NCI-H82 treated with DMSO at 0.1 percent for 48 hours (cell line): ENCODE results near the gene PRDM16.

Experiments used
- DNase-seq: peaks from one replicate; lab custom pipeline; 2025; ENCODE audit not compliant: unreplicated experiment; lab: John Stamatoyannopoulos, UW

PRDM16 gene

GRCh38 chr1:3068564-3069431 lies at the start of gene PRDM16:
Gene PRDM16, plus strand, starts transcription at chr1:3069203. Its CDS starts 57 bp downstream, at chr1:3069260.
- no peak for DNase-seq

- no peak for DNase-seq
These were observed 49.4 kb upstream of the PRDM16 start for GRCh38 chr1:3019516-3020051.

- DNase-seq: no peak
These were observed 48.6 kb upstream of the PRDM16 start for GRCh38 chr1:3020263-3020909.

- no peak for DNase-seq
These were observed 47.8 kb upstream of the PRDM16 start, which contains the start of gene ACTRT2 for GRCh38 chr1:3021233-3021671. Gene ACTRT2, plus strand, starts transcription at chr1:3021467. Its CDS starts 220 bp downstream, at chr1:3021687.

- DNase-seq: no peak
These were observed 47.1 kb upstream of the PRDM16 start for GRCh38 chr1:3021801-3022401.

- no peak for DNase-seq
These were observed 46.5 kb upstream of the PRDM16 start for GRCh38 chr1:3022511-3022973.

GRCh38 chr1:3022976-3023375 lies 46.0 kb upstream of the PRDM16 start:
- no peak for DNase-seq

- no peak for DNase-seq
These were observed 45.0 kb upstream of the PRDM16 start for GRCh38 chr1:3024019-3024418.

GRCh38 chr1:3024588-3024987 lies 44.4 kb upstream of the PRDM16 start:
- no peak for DNase-seq

- no peak for DNase-seq
These were observed 42.9 kb upstream of the PRDM16 start for GRCh38 chr1:3026124-3026523.

- DNase-seq: no peak
These were observed 42.2 kb upstream of the PRDM16 start for GRCh38 chr1:3026581-3027391.

- DNase-seq: no peak
These were observed 41.2 kb upstream of the PRDM16 start for GRCh38 chr1:3027611-3028371.

GRCh38 chr1:3028531-3029282 lies 40.3 kb upstream of the PRDM16 start:
- no peak for DNase-seq

- no peak for DNase-seq
These were observed 39.5 kb upstream of the PRDM16 start for GRCh38 chr1:3029481-3029961.

GRCh38 chr1:3029991-3030662 lies 38.9 kb upstream of the PRDM16 start:
- no peak for DNase-seq

GRCh38 chr1:3030663-3031381 lies 38.2 kb upstream of the PRDM16 start:
- no peak for DNase-seq

- no peak for DNase-seq
These were observed 37.4 kb upstream of the PRDM16 start for GRCh38 chr1:3031401-3032221.
